GM21360 (cell line): Measurements from ENCODE around the gene USP9X.
"Not testable (repeated sequence)": the region's sequence is repeated elsewhere in the genome, so short reads cannot be mapped to it uniquely, and the experiment has no call there.

Source experiments
- ATAC-seq: cut with Tn5 transposase; IDR thresholded peaks from one replicate; pipeline ENCODE4 v1.9.1; 2021; ENCODE audit warnings: mild to moderate bottlenecking, moderate library complexity; ENCODE audit not compliant: unreplicated experiment

USP9X gene

DNA sequence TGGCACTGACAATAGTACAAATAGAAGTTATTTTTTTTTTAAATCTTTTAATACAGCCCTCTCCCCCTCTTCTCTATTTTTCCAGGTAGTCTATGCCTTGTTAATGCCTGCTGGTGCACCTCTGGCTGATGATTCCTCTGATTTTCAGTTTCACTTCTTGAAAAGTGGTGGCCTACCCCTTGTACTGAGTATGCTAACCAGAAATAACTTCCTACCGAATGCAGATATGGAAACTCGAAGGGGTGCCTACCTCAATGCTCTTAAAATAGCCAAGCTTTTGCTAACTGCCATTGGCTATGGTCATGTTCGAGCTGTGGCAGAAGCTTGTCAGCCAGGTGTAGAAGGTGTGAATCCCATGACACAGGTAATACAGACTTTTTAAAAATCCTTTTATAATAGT, 99.1 kb downstream of the USP9X start:
- peak; percentile 75 for ATAC-seq

DNA sequence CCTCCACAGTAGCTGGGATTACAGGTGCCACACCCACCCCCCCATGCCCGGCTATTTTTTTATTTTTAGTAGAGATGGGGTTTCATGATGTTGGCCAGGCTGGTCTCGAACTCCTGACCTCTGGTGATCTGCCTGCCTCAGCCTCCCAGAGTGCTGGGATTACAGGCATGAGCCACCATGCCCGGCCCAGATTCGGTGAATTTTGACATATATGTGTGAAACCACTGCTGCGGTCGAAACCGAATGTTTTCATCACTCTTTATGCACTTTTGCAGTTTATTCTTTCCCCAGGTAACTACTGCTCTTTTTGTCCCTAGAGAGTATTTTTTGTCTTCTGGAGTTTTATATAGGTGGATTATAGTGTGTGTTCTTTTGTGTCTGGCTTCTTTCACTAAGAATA, 101.7 kb downstream of the USP9X start:
- not testable (repeated sequence) for ATAC-seq

- no peak for ATAC-seq
These were observed 103.9 kb downstream of the USP9X start for GRCh38 chrX:41189156-41189555.

- ATAC-seq = no peak
These were observed 107.6 kb downstream of the USP9X start for GRCh38 chrX:41192880-41193279.

DNA sequence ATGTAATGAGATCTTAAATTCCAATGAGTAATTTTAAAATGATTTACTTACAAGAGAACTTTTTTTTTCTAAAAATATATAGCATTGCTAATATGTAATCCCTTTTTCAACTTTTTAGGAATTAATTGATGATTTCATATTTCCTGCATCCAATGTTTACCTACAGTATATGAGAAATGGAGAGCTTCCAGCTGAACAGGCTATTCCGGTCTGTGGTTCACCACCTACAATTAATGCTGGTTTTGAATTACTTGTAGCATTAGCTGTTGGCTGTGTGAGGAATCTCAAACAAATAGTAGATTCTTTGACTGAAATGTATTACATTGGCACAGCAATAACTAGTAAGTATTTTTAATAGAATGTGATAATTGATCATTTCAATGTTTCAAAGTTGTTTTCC, 113.2 kb downstream of the USP9X start:
- ATAC-seq = no peak

DNA sequence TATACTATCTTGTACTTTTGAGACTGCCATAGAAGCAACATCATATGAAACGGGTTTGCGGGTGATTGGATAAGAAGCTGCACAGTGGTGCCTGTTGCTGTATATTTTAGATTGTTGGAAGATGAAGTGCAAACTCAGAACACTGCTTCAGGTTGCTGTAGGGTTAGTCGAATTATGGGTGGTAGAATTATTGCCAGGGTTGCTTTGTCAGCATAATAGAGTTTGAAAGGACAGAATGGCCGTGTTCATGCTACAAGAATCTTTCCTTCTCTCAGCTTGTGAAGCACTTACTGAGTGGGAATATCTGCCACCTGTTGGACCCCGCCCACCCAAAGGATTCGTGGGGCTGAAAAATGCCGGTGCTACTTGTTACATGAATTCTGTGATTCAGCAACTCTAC, 115.5 kb downstream of the USP9X start:
- ATAC-seq = no peak

GRCh38 chrX:41209853-41210252, 124.6 kb downstream of the USP9X start:
- ATAC-seq = no peak

GRCh38 chrX:41224605-41225004, 139.4 kb downstream of the USP9X start:
- no peak for ATAC-seq

DNA sequence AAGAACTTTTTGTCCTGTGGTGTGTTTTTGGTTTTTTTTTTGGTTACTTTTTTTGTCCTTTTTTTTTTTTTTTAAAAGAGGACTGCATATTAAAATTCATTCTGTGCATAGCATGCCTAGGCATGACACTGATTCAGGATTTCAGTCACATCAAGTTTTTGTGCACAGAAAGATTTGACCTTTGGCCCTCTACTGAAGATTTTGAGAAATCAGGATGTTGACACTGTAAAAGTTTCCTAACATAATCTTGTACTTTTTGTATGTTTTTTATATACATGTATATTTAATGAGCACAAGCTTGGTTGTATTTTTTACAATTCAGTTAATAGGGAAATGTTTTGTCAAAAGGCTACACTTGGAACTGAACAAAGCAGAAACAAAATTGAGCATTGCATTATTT, 148.7 kb downstream of the USP9X start:
- ATAC-seq = no peak

DNA sequence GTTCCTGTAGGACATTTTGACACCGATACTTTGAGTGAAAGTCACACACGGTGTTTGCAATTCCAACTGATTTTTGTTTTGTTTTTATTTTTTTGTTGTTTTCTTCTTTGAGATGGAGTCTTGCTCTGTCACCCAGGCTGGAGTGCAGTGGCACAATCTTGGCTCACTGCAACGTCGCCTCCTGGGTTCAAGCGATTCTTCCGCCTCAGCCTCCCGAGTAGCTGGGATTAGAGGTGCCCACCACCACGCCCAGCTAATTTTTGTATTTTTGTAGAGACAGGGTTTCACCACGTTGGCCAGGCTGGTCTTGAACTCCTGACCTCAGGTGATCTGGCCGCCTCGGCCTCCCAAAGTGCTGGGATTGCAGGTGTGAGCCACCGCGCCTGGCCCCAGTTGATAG, 149.2 kb downstream of the USP9X start:
- not testable (repeated sequence) for ATAC-seq

DNA sequence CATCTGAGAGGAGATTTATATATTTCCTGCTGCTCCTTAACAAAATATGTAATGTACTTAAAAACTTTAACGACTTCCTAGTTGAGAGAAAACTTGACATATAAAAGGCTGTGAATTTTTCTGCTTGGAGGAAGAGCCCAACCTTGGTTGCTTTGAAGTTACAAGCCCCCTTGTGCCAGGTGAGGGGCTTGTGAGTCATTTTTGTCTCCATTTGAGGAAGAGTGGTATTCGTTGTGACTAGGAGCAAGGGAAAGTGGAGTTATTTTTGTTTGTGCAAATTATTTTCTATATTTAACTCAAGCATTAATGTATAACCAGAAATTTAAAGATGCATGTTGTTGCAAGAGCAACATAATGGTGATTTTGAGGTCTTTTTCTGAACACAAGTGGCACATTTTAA, 149.7 kb downstream of the USP9X start:
- ATAC-seq = no peak

- peak; percentile 73 for ATAC-seq
These were observed 151.4 kb downstream of the USP9X start for GRCh38 chrX:41236629-41237028.

DNA sequence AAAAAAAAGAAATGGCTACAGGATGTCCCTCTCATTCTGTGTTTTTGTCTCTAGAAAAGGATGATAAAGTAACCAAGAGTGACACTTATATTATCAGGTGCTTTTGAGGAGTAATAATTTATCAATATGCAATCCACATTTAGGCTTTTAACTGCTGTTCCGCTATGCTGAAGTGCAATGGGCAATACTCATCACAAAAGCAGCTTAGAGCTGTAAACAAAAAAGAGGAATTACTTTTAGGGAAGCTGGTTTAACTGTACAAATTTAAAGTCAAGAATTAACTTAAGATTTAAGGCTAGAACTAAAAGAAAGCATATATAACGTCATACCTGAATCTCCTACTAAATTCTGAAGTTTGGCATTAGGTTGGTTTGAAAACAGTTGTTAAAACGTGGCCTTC, 155.3 kb downstream of the USP9X start:
- no peak for ATAC-seq

- no peak for ATAC-seq
These were observed 156.7 kb downstream of the USP9X start for GRCh38 chrX:41241962-41242361.

DNA sequence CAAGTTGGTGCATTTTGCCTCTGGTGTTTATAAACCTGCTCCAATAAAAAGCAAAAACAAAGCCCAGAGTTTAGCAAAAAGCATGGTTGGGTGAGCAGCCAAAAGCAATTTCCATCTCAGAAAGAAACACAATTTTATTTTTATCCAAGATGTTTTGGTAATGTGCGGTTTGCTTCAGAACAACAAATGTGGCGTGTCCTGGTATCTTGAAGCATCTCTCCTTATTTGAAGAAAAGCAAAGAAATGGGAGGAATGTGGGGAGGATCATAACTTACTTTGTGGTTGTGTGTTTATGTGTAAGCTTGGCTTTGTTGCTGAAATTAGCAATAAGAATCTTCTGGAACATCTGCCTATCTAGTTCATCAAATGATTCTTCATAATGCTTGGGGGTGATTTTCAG, 160.4 kb downstream of the USP9X start:
- ATAC-seq = no peak

DNA sequence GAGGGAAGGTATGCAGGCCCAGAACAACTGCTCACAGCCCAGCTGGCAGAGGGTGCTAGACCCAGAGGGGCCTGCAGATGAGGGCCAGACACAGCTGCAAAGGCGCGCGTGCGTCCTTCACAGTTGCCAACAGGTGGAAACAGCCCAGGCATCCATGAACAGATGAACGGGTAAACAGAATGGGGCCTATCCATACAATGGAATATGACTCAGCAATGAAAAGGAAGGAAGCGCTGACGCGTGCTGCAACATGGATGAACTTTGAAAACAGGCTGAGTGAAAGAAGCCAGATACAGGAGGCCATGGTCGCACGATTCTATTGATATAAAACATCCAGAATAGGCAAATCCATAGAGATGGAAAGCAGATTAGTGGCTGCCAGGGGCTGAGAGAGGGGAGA, 165.6 kb downstream of the USP9X start:
- no peak for ATAC-seq

- ATAC-seq = no peak
These were observed 172.6 kb downstream of the USP9X start for GRCh38 chrX:41257801-41258200.

DNA sequence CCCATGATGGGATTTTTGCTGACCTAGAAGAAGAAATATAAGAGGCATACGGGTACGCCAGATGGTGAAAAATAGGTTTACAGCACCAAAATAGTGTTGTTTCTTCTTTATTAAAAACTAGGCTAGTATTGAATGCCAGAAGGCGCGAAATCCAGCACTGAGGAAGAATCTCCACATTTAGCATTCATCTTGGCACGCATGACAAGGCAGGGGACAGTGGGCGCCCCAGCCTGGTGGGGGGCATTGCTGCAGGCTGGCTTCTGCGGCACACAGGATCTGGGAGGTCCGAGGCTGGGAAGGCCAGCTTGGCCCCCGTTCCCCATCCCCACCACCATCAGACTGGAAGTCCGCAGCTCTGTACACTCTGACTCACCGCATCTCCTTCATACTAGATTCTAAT, 173.0 kb downstream of the USP9X start:
- ATAC-seq = no peak

GRCh38 chrX:41258871-41259270, 173.6 kb downstream of the USP9X start:
- ATAC-seq = no peak

- no peak for ATAC-seq
These were observed 174.3 kb downstream of the USP9X start for GRCh38 chrX:41259516-41259915.

GRCh38 chrX:41265615-41266014, 180.4 kb downstream of the USP9X start:
- ATAC-seq = no peak

- no peak for ATAC-seq
These were observed 188.4 kb downstream of the USP9X start for GRCh38 chrX:41273638-41274037.

- peak; percentile 66 for ATAC-seq
These were observed 190.7 kb downstream of the USP9X start for GRCh38 chrX:41275661-41276609.
